NCI-H2171 (cell line): ENCODE data around the gene HMGCR.
"Not testable (repeated sequence)": the region's sequence is repeated elsewhere in the genome, so short reads cannot be mapped to it uniquely, and the experiment has no call there.

Experiments used
- DNase-seq: peaks from one replicate; lab custom pipeline; 2025; lab: John Stamatoyannopoulos, UW

The HMGCR gene

GRCh38 chr5:75336615-75337336 lies at the start of gene HMGCR:
Gene HMGCR (plus strand): TSS chr5:75337220. CDS start chr5:75342606, 5,386 bp downstream.
- DNase-seq, result peak; percentile 87

GRCh38 chr5:75291844-75292243 lies 45.2 kb upstream of the HMGCR start:
- DNase-seq, result not testable (repeated sequence)

GRCh38 chr5:75300084-75300483 lies 36.9 kb upstream of the HMGCR start:
- no peak for DNase-seq

DNA sequence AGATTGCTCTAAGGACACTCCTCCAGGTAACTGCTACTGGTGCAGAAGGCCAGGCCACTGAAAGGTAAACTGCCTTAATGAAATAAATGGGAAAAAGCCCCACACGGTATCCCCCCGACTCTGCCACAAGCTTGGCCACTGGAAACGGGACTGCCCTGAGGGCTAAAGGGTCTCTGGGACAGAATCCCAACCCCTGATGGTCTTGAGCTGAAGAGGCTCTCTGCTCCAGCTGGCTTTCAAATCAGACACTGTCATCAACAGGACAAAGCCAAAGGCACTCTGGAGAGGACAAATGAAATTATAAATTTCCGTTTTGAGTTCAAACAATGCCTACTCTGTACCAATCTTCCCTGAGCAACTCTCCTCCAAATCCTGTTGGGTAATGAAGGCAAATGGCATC lies 33.6 kb upstream of the HMGCR start:
- DNase-seq, result no peak

GRCh38 chr5:75304486-75304885 lies 32.5 kb upstream of the HMGCR start:
- not testable (repeated sequence) for DNase-seq

DNA sequence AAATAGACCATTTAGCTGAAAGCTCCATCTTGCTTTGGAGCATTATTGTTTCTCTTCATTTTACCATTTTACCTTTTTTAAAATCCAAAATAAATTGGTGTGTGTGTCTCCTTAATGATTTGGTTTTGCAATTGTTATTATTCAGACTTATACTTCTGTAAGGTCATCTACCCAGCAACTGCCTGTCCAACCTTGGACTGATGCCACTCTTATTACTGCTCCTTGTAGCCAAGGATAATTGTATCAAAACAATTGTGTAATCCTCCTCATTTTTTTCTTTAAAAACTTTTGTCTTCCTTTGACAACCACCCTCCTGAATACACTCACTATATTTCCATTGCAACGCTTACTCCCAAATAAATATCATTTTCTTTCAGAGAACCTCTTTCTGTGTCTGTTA lies 30.3 kb upstream of the HMGCR start:
- no peak for DNase-seq

GRCh38 chr5:75310212-75310611 lies 26.8 kb upstream of the HMGCR start:
- DNase-seq, result no peak

DNA sequence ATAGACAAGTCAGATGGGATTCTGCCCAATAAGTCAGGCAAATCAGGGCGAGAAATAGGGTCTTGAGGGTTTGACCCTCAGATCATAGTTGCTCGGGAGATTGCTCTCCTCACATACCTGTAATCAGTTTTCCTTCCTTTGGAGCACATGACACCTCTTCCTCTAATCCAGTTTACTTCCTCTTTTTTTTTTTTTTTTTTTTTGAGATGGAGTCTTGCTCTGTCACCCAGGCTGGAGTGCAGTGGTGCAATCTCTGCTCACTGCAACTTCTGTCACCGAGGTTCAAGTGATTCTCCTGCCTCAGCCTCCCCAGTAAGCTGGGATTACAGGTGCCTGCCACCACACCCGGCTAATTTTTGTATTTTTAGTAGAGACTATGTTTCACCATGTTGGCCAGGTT lies 17.9 kb upstream of the HMGCR start:
- DNase-seq, result not testable (repeated sequence)

DNA sequence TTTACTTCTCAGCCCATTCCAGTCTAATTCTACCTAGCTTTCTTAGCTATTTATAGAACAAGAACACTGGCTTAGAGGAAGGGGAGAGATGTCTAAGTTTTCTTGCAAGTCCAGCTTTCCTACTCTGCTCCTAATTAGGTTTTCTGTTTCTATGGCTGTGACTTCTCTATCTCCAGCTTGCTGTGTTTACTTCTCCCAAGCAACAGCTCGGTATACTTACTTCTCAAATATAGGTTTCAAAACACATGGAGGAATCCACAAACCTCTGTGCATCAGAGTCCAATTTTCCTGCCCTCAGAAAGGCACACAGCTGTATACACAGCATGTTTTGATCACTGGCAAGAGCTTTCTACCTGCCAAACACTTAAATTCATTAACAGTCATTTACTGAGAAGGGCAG lies 17.4 kb upstream of the HMGCR start:
- DNase-seq, result no peak

DNA sequence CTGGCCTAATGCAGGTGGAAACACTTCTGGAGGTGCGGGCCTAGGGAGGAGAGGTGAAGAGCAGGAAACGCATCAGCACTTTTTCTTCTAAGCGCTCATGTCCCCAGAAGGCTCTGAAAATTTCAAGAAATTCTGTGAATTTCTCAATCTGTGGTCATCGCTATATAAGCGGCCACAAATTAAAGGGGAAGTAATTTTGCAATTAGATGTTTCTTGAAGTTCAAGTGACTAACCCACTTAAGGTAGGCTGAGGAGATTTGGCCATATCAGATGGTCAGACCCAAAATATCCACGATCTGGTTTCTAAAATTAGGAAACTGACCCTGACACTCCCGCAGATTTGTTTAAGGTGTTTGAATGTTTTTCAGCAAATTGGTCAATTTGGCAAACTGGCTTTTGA lies 16.6 kb upstream of the HMGCR start:
- DNase-seq, result no peak

GRCh38 chr5:75322066-75322465 lies 15.0 kb upstream of the HMGCR start:
- DNase-seq, result no peak

GRCh38 chr5:75324791-75325190 lies 12.2 kb upstream of the HMGCR start:
- DNase-seq, result no peak

GRCh38 chr5:75325242-75325641 lies 11.8 kb upstream of the HMGCR start:
- no peak for DNase-seq

DNA sequence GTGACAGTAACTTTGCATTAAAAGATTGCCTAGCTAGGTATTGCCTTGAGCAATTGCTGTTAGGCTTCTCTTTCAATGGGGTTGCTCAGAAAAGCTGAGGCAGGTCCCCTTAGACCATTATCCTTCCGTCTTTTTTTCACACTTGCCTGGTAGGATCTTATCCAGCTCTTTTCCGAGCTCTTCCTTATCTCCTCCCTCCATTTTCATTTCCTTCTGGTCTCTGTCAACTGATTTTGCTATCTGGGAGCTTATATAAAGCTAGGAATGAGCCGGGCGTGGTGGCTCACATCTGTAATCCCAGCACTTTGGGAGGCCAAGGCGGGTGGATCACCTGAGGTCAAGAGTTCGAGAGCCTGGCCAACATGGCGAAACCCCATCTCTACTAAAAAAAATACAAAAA lies 6.6 kb upstream of the HMGCR start:
- no peak for DNase-seq

GRCh38 chr5:75331095-75332090 lies 5.6 kb upstream of the HMGCR start:
- DNase-seq, result no peak

GRCh38 chr5:75333759-75334158 lies 3.3 kb upstream of the HMGCR start:
- not testable (repeated sequence) for DNase-seq

DNA sequence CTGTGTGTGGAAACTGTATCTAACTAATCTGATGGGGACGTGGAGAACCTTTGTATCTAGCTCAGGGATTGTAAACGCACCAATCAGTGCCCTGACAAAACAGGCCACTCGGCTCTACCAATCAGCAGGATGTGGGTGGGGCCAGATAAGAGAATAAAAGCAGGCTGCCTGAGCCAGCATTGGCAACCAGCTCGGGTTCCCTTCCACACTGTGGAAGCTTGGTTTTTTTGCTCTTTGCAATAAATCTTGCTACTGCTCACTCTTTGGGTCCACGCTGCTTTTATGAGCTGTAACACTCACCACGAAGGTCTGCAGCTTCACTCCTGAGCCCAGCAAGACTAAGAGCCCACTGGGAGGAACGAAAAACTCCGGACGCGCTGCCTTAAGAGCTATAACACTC lies 2.6 kb upstream of the HMGCR start:
- not testable (repeated sequence) for DNase-seq

DNA sequence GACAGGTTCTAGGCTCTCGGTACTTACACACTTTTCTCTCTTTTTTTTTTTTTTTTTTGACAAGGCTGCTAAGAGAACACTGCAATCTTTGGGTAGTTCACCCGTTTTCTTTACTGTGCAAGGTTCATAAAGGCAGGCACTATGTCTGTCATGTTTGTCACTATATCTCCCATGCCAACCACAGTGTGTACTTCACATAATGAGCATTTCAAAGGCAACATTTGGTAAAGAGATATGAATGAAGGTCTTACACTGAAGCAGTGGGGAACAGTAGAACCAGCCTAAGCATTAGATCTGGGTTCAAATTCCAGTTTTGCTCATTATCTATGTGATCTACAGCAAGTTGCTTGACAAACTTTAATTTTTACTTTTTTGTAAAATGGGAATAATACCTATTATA lies 1.5 kb upstream of the HMGCR start:
- no peak for DNase-seq

DNA sequence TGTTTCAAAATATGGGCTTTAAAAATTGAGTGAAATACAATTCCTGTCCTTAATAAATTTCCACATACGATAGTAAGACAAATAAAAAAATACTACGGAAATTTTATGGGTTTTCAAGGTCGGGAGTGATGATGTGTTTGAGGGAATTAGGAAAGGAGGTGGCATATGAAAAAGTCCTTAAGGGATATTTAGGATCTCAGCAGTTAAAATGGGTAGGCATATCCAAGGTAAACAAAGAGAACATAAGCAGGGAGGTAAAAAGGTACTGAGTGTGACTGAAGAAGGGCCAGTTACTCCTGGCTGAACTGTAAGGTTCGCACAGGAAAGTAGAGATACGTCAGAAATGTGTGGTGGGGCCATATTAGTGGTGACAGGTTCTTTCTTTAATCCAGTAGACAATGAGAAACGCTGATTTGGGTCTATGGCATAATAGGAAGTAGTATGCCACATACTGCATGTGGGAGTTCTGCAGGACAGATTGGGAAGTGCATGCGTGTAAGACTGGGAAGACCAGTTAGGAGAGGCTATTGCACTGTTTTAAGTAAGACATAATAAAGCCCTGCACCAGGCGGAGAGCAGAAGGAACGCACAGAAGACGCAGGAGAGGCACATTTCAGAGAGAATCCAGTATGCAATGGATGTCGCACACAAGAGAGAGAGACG lies 937 bp upstream of the HMGCR start:
- peak; percentile 20 for DNase-seq

- DNase-seq, result no peak
Observed at GRCh38 chr5:75337366-75338021, 474 bp downstream of the HMGCR start.

GRCh38 chr5:75338408-75338807 lies 1.4 kb downstream of the HMGCR start:
- DNase-seq, result no peak
